CD14-positive monocyte (primary cell): ENCODE results near the gene PARP15. TPM values are rescaled to one million over a fixed set of nuclear protein-coding genes. Genes with fewer than 3 reads are reported as not detected.

ENCODE experiments used
- DNase-seq, 3 donors: peaks; one replicate each; pipeline ENCODE4 v3.0.0-alpha.2; 2011 to 2022
- H2AFZ ChIP-seq: 2 replicates; pipeline ENCODE4 v1.6.0; 2012; ENCODE audit warnings: mild to moderate bottlenecking, low read depth, low read length, inconsistent platforms; ENCODE audit not compliant: insufficient read depth, poor library complexity, severe bottlenecking
- H3K27ac ChIP-seq, 2 donors: 1 replicate in 1 of 2; 2 replicates in 1 of 2; pipeline ENCODE4 v1.5.1; 2012 to 2013; ENCODE audit warnings: low read length in 2 of 2, control low read depth in 1 of 2, inconsistent platforms in 1 of 2, low read depth in 1 of 2, mild to moderate bottlenecking in 1 of 2
- H3K27me3 ChIP-seq, 2 donors: one replicate each; pipeline versions ENCODE4 v1.6.0 to v1.6.1; 2011 to 2013; ENCODE audit warnings: low read length in 2 of 2; ENCODE audit not compliant: control insufficient read depth in 2 of 2, insufficient read depth in 2 of 2
- H3K36me3 ChIP-seq, 2 donors: replicated peaks in 1 of 2; 1 replicate in 1 of 2; 2 replicates in 1 of 2; pipeline versions ENCODE4 v1.5.1 to v1.6.1; 2012 to 2013; ENCODE audit warnings: low read length in 2 of 2, control low read depth in 1 of 2, inconsistent platforms in 1 of 2, mild to moderate bottlenecking in 1 of 2; ENCODE audit not compliant: insufficient read depth in 2 of 2, control insufficient read depth in 1 of 2
- H3K4me1 ChIP-seq, 2 donors: 1 replicate in 1 of 2; 2 replicates in 1 of 2; pipeline versions ENCODE4 v1.5.1 to v1.6.1; 2012 to 2013; ENCODE audit warnings: low read length in 2 of 2, control low read depth in 1 of 2, inconsistent platforms in 1 of 2, mild to moderate bottlenecking in 1 of 2, moderate library complexity in 1 of 2; ENCODE audit not compliant: insufficient read depth in 2 of 2, control insufficient read depth in 1 of 2
- H3K4me2 ChIP-seq: replicated peaks from 2 replicates; pipeline ENCODE3; 2012; ENCODE audit warnings: low read length, moderate library complexity, mild to moderate bottlenecking; ENCODE audit not compliant: poor library complexity, severe bottlenecking; ENCODE audit errors: extremely low read depth
- H3K4me3 ChIP-seq, 3 experiments: fragments of 200-600 bp in 1 of 3; sonication (generic) in 1 of 3; replicated peaks in 1 of 3; 1 replicate in 2 of 3; 2 replicates in 1 of 3; pipeline ENCODE4 v1.5.1; 2011 to 2013; ENCODE audit warnings: low read length in 3 of 3, mild to moderate bottlenecking in 3 of 3, control low read depth in 2 of 3, low read depth in 2 of 3, inconsistent platforms in 1 of 3, moderate library complexity in 1 of 3
- H3K79me2 ChIP-seq: 2 replicates; pipeline ENCODE4 v1.6.0; 2012; ENCODE audit warnings: mild to moderate bottlenecking, control low read depth, inconsistent platforms, low read length, moderate library complexity; ENCODE audit not compliant: insufficient read depth
- H3K9ac ChIP-seq: 2 replicates; pipeline ENCODE4 v1.6.0; 2017; ENCODE audit warnings: low read length, mild to moderate bottlenecking; ENCODE audit not compliant: insufficient read depth, poor library complexity, severe bottlenecking
- H3K9me3 ChIP-seq, 2 donors: replicated peaks in 1 of 2; 1 replicate in 1 of 2; 2 replicates in 1 of 2; pipeline versions ENCODE4 v1.5.1 to v1.6.1; 2012 to 2013; ENCODE audit warnings: low read length in 2 of 2, control low read depth in 1 of 2; ENCODE audit not compliant: control insufficient read depth in 1 of 2, insufficient read depth in 1 of 2
- H4K20me1 ChIP-seq: 2 replicates; pipeline ENCODE4 v1.6.0; 2012; ENCODE audit warnings: mild to moderate bottlenecking, low read length, control low read depth, moderate library complexity; ENCODE audit not compliant: insufficient read depth
- H3K27ac Mint-ChIP-seq, 7 donors: one replicate each; pipeline ENCODE4 v1.8.0; 2020; ENCODE audit warnings: mild to moderate bottlenecking in 7 of 7, mixed read lengths in 7 of 7, moderate library complexity in 6 of 7, inconsistent platforms in 2 of 7
- H3K27me3 Mint-ChIP-seq, 3 donors: one replicate each; pipeline ENCODE4 v1.8.0; 2021 to 2022; ENCODE audit warnings: low read depth in 3 of 3, mild to moderate bottlenecking in 3 of 3, mixed read lengths in 3 of 3, moderate library complexity in 3 of 3, inconsistent platforms in 1 of 3
- H3K36me3 Mint-ChIP-seq, 2 donors: one replicate each; pipeline ENCODE4 v1.8.0; 2020; ENCODE audit warnings: mixed read lengths in 2 of 2, inconsistent platforms in 1 of 2, mild to moderate bottlenecking in 1 of 2
- H3K4me1 Mint-ChIP-seq: one replicate; pipeline ENCODE4 v1.8.0; 2020; ENCODE audit warnings: mild to moderate bottlenecking, mixed read lengths
- H3K4me3 Mint-ChIP-seq, 2 donors: one replicate each; pipeline ENCODE4 v1.8.0; 2020; ENCODE audit warnings: mild to moderate bottlenecking in 2 of 2, mixed read lengths in 2 of 2, moderate library complexity in 1 of 2
- H3K9me3 Mint-ChIP-seq, 7 donors: one replicate each; pipeline ENCODE4 v1.8.0; 2020 to 2022; ENCODE audit warnings: mixed read lengths in 7 of 7, mild to moderate bottlenecking in 6 of 7, moderate library complexity in 6 of 7, inconsistent platforms in 2 of 7
- WGBS: methylation state at CpG from one replicate; pipeline ENCODE4 v1.1.5; 2013; ENCODE audit warnings: missing lambda C conversion rate; ENCODE audit not compliant: insufficient coverage; 5-methylcytosine and 5-hydroxymethylcytosine counted together
- intact Hi-C, 2 donors: fragments of 100-400 bp; cut with micrococcal nuclease; formaldehyde crosslinking; loops; one replicate each; pipeline versions ENCODE4 v1.15.0 to v1.15.1; 2023
- polyA plus RNA-seq, 3 donors: library from polyadenylated mRNA; depleted of rRNA in 1 of 3; unstranded in 2 of 3; stranded (reverse) in 1 of 3; fragments of 300-500 nt in 2 of 3; fragments of >200 nt in 1 of 3; fragmentation: Illumina TruSeq in 2 of 3; gene quantifications; 1 replicate in 2 of 3; 2 replicates in 1 of 3; pipeline ENCODE4 v1.2.3, GENCODE V29; 2012 to 2021
- TF ChIP-seq, protein P1 (sequence below): fragments of 200-600 bp; IDR thresholded peaks from one replicate; pipeline ENCODE4 v1.8.0; 2022; ENCODE audit warnings: antibody characterized with exemption, mild to moderate bottlenecking

Gene PARP15
- polyA plus RNA-seq, 3 donors = 0.23 to 4.4 (median 0.28) TPM

DNA sequence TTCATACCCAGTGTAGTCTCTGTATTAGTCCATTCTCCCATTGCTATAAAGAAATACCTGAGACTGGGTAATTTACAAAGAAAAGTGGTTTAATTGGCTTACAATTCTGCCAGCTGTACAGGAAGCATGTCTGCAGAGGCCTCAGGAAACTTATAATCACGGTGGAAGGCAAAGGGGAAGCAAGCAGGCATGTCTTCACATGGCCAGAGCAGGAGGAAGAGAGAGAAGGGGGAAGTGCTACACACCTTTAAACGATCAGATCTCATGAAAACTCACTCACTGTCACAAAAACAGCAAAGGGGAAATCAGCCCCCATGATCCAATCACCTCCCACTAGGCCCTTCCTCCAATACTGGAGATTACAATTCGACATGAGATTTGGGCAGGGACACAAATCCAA is 96.9 kb downstream of the PARP15 start:
- no peak overlapping the region for H3K9ac ChIP-seq
- H3K4me1 ChIP-seq = peaks cover 13 to 15% of the 10 kb centered on the region in 2 donors
- H3K4me1 Mint-ChIP-seq = peaks cover 13% of the 10 kb centered on the region
- H3K36me3 Mint-ChIP-seq = no peaks in the 10 kb centered on the region
- TF ChIP-seq, protein P1, sequence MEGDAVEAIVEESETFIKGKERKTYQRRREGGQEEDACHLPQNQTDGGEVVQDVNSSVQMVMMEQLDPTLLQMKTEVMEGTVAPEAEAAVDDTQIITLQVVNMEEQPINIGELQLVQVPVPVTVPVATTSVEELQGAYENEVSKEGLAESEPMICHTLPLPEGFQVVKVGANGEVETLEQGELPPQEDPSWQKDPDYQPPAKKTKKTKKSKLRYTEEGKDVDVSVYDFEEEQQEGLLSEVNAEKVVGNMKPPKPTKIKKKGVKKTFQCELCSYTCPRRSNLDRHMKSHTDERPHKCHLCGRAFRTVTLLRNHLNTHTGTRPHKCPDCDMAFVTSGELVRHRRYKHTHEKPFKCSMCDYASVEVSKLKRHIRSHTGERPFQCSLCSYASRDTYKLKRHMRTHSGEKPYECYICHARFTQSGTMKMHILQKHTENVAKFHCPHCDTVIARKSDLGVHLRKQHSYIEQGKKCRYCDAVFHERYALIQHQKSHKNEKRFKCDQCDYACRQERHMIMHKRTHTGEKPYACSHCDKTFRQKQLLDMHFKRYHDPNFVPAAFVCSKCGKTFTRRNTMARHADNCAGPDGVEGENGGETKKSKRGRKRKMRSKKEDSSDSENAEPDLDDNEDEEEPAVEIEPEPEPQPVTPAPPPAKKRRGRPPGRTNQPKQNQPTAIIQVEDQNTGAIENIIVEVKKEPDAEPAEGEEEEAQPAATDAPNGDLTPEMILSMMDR = no peak
- H3K27me3 Mint-ChIP-seq = no peaks in the 10 kb centered on the region
- no peak overlapping the region for H3K27ac ChIP-seq
- H3K9me3 Mint-ChIP-seq = peaks cover 5 to 12% (median 9%) of the 10 kb centered on the region in 7 donors
- H3K27me3 ChIP-seq = no peaks in the 10 kb centered on the region
- H3K4me3 Mint-ChIP-seq = no peak overlapping the region
- intact Hi-C loops = no loop called here
- peaks cover 7 to 9% of the 10 kb centered on the region in 2 donors for H3K9me3 ChIP-seq
- no peaks in the 10 kb centered on the region for H4K20me1 ChIP-seq
- no peak overlapping the region for H2AFZ ChIP-seq
- no peak for DNase-seq
- no peaks in the 10 kb centered on the region for H3K79me2 ChIP-seq
- no peak overlapping the region for H3K4me2 ChIP-seq
- no peak overlapping the region for H3K27ac Mint-ChIP-seq
- H3K4me3 ChIP-seq = no peak overlapping the region
- 100% methylated on average over 1 of the region's 3 CpGs for WGBS
- H3K36me3 ChIP-seq = no peaks in the 10 kb centered on the region

DNA sequence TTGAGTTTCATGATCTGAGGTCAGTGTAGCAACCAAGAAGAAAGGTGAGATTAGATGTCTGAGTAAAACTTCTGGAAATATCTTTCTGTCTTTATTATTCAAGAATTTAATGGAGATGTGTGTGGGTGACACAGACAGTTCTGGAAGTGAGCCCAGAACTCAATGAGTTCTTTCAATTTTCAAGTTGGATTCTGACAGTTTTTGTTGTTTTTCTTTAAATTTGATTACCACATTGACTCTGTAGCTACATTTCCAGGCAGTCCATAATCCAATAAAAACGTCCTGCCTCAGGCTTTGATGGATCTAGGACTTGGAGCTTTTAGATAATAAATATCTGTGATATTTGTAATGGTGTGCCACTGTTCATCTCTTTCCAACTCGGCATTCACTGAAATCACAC is 99.3 kb downstream of the PARP15 start:
- no peak overlapping the region for H3K27ac Mint-ChIP-seq

More for the DNA sequence above, 99.3 kb downstream of the PARP15 start:
- DNase-seq = no peak
- Mint-ChIP-seq H3K4me3 (no peak overlapping the region), H3K36me3 (peaks cover 0 to under 1% of the 10 kb centered on the region in 2 donors), H3K4me1 (peaks cover 31% of the 10 kb centered on the region), H3K27me3 (no peaks in the 10 kb centered on the region), H3K9me3 (peaks cover 5 to 12% (median 9%) of the 10 kb centered on the region in 7 donors)
- Histone ChIP-seq H2AFZ (no peak overlapping the region), H3K9ac (no peak overlapping the region), H3K79me2 (peaks cover 14% of the 10 kb centered on the region), H3K27me3 (no peaks in the 10 kb centered on the region), H3K27ac (no peak overlapping the region), H3K4me2 (no peak overlapping the region), H4K20me1 (no peaks in the 10 kb centered on the region), H3K4me3 (no peak overlapping the region), H3K9me3 (peaks cover 7 to 9% of the 10 kb centered on the region in 2 donors), H3K4me1 (peaks cover 28 to 31% of the 10 kb centered on the region in 2 donors), H3K36me3 (no peaks in the 10 kb centered on the region)
- intact Hi-C loops = no loop called here
- WGBS = no CpG with 5 or more reads among the region's 2 CpGs
- TF ChIP-seq, protein P1 = no peak
